RPMI7951 (cell line): ENCODE measurements around the gene MYOD1. TPM values are rescaled to one million over a fixed set of nuclear protein-coding genes. Genes with fewer than 3 reads are reported as not detected.

Experiments used
- DNase-seq: peaks from one replicate; pipeline ENCODE4 v3.0.0-alpha.2; 2012; ENCODE audit warnings: low read depth
- total RNA-seq: library from RNA; depleted of rRNA; stranded (reverse); fragments of >200 nt; shearing (Covaris generic); gene quantifications from 2 replicates; pipeline ENCODE4 v1.2.3, GENCODE V29; 2014

MYOD1 gene
- total RNA-seq, 1 experiment from 2014 or later: 0.72 TPM

- no peak for DNase-seq
Measured at GRCh38 chr11:17702876-17703275, 16.5 kb upstream of the MYOD1 start.

- peak; percentile 24 for DNase-seq
Measured at GRCh38 chr11:17703951-17704350, 15.4 kb upstream of the MYOD1 start.

- DNase-seq: no peak
Measured at GRCh38 chr11:17707830-17708229, 11.5 kb upstream of the MYOD1 start.

- DNase-seq: no peak
Measured at GRCh38 chr11:17711836-17712235, 7.5 kb upstream of the MYOD1 start.

GRCh38 chr11:17713851-17714250 is 5.5 kb upstream of the MYOD1 start:
- DNase-seq: no peak

- no peak for DNase-seq
Measured at GRCh38 chr11:17714356-17714854, 5.0 kb upstream of the MYOD1 start.

- no peak for DNase-seq
Measured at GRCh38 chr11:17714870-17715269, 4.5 kb upstream of the MYOD1 start.

- no peak for DNase-seq
Measured at GRCh38 chr11:17716807-17717206, 2.6 kb upstream of the MYOD1 start.

GRCh38 chr11:17718015-17718414 is 1.4 kb upstream of the MYOD1 start:
- no peak for DNase-seq

GRCh38 chr11:17718510-17718962 is 835 bp upstream of the MYOD1 start:
- DNase-seq: no peak

GRCh38 chr11:17719938-17720795 is 796 bp downstream of the MYOD1 start:
- DNase-seq: peak; percentile 22

- DNase-seq: no peak
Measured at GRCh38 chr11:17720796-17721171, 1.4 kb downstream of the MYOD1 start.

- no peak for DNase-seq
Measured at GRCh38 chr11:17721242-17721999, 2.0 kb downstream of the MYOD1 start.

GRCh38 chr11:17722000-17722643 is 2.8 kb downstream of the MYOD1 start:
- peak; percentile 21 for DNase-seq

GRCh38 chr11:17724020-17724908 is 4.9 kb downstream of the MYOD1 start:
- no peak for DNase-seq

- no peak for DNase-seq
Measured at GRCh38 chr11:17725174-17725573, 5.8 kb downstream of the MYOD1 start.

GRCh38 chr11:17730137-17730536 is 10.8 kb downstream of the MYOD1 start:
- DNase-seq: no peak

GRCh38 chr11:17730608-17731462 is 11.5 kb downstream of the MYOD1 start:
- peak; percentile 57 for DNase-seq

GRCh38 chr11:17733261-17733660 is 13.9 kb downstream of the MYOD1 start:
- no peak for DNase-seq

- peak; percentile 19 for DNase-seq
Measured at GRCh38 chr11:17734418-17734911, 15.1 kb downstream of the MYOD1 start, which contains the start of gene KCNC1. Gene KCNC1, plus strand, starts transcription at chr11:17734781. Its CDS starts 1,222 bp downstream, at chr11:17736003.
